A673 (cell line): ENCODE data around the gene VPS29. TPM values are rescaled to one million over a fixed set of nuclear protein-coding genes. Genes with fewer than 3 reads are reported as not detected.

Source experiments
- BruUV-seq: library from RNA; stranded (reverse); fragments of 400-500 nt; replicated peaks from 2 replicates; lab custom pipeline; 2021; lab: Mats Ljungman, UMichigan
- CTCF ChIA-PET: fragments of 300-600 bp; sonication (Branson Sonifier 250); formaldehyde crosslinking; loops from one replicate; lab custom pipeline; 2022; ENCODE audit warnings: antibody characterized with exemption; lab: Charles Lee
- POLR2A ChIA-PET: fragments of 300-600 bp; sonication (Branson Sonifier 250); formaldehyde crosslinking; loops from one replicate; lab custom pipeline; 2022; ENCODE audit warnings: antibody characterized with exemption; ENCODE audit not compliant: low non-redundant PET; lab: Charles Lee
- DNase-seq: peaks from one replicate; pipeline ENCODE4 v3.0.0-alpha.2; 2015; ENCODE audit warnings: low spot score
- H3K27ac ChIP-seq: fragments of 200-600 bp; sonication (generic); 2 replicates; pipeline ENCODE4 v1.5.1; 2016; ENCODE audit warnings: mixed run types, low read depth, mild to moderate bottlenecking, mixed read lengths, antibody characterized with exemption, low read length; ENCODE audit not compliant: poor library complexity, severe bottlenecking
- H3K27me3 ChIP-seq: fragments of 200-600 bp; sonication (generic); replicated peaks from 2 replicates; pipeline ENCODE4 v1.6.1; 2017; ENCODE audit warnings: mixed run types, low read depth, mild to moderate bottlenecking, mixed read lengths, antibody characterized with exemption, low read length; ENCODE audit not compliant: insufficient read depth, poor library complexity
- H3K36me3 ChIP-seq: fragments of 200-600 bp; sonication (generic); 2 replicates; pipeline ENCODE4 v1.6.1; 2016; ENCODE audit warnings: mixed run types, mild to moderate bottlenecking, mixed read lengths, antibody characterized with exemption, low read length; ENCODE audit not compliant: insufficient read depth, poor library complexity, severe bottlenecking
- H3K4me1 ChIP-seq: fragments of 200-600 bp; sonication (generic); 2 replicates; pipeline ENCODE4 v1.6.1; 2017; ENCODE audit warnings: mixed run types, mild to moderate bottlenecking, mixed read lengths, antibody characterized with exemption, low read length; ENCODE audit not compliant: insufficient read depth, poor library complexity, severe bottlenecking
- H3K4me3 ChIP-seq: fragments of 200-600 bp; sonication (generic); 2 replicates; pipeline ENCODE4 v1.5.1; 2016; ENCODE audit warnings: low read depth, mixed run types, mild to moderate bottlenecking, mixed read lengths, low read length; ENCODE audit not compliant: poor library complexity, severe bottlenecking
- H3K9me3 ChIP-seq: fragments of 200-600 bp; sonication (generic); 2 replicates; pipeline ENCODE4 v1.6.1; 2016; ENCODE audit warnings: mixed run types, low read depth, mild to moderate bottlenecking, mixed read lengths, antibody characterized with exemption, low read length; ENCODE audit not compliant: poor library complexity, severe bottlenecking
- CTCF ChIP-seq: fragments of 300-800, 200-600 bp; sonication (generic); conservative IDR thresholded peaks from 2 replicates; pipeline ENCODE4 v1.5.1; 2017; ENCODE audit warnings: low read depth, mild to moderate bottlenecking, antibody characterized with exemption, low read length, moderate library complexity, mixed read lengths
- EZH2 ChIP-seq: fragments of 200-600 bp; sonication (generic); IDR thresholded peaks from 2 replicates; pipeline ENCODE4 v1.6.1; 2017; ENCODE audit warnings: borderline replicate concordance, low read depth, mild to moderate bottlenecking, mixed read lengths, antibody characterized with exemption, low read length; ENCODE audit not compliant: poor library complexity, severe bottlenecking
- intact Hi-C: fragments of 100-400 bp; cut with micrococcal nuclease; formaldehyde crosslinking; loops from one replicate; pipeline ENCODE4 v1.10.0; 2022; ENCODE audit not compliant: unreplicated experiment
- total RNA-seq: library from RNA; stranded (reverse); gene quantifications from 2 replicates; pipeline ENCODE4 v1.2.3, GENCODE V29; 2021

VPS29 gene
- total RNA-seq, 1 experiment from 2014 or later = 147 TPM

- Histone ChIP-seq H3K4me1 (peaks cover 19% of the 10 kb centered on the region), H3K36me3 (no peaks in the 10 kb centered on the region), H3K27me3 (no peaks in the 10 kb centered on the region), H3K27ac (no peak overlapping the region), H3K9me3 (no peaks in the 10 kb centered on the region), H3K4me3 (no peak overlapping the region)
- intact Hi-C loops = no loop called here
- TF ChIP-seq EZH2 = no peak
- no peak for TF ChIP-seq CTCF
- BruUV-seq = no TSS peak
- ChIA-PET CTCF (no interaction called here), POLR2A (no interaction called here)
- no peak for DNase-seq
These were observed 15.1 kb upstream of the VPS29 start for GRCh38 chr12:110516995-110517394.

GRCh38 chr12:110514363-110514762 is 12.5 kb upstream of the VPS29 start:
- ChIA-PET POLR2A (no interaction called here), CTCF (no interaction called here)
- DNase-seq = no peak
- intact Hi-C loops = no loop called here
- Histone ChIP-seq H3K9me3 (no peaks in the 10 kb centered on the region), H3K4me1 (peaks cover 19% of the 10 kb centered on the region), H3K4me3 (no peak overlapping the region), H3K36me3 (no peaks in the 10 kb centered on the region), H3K27ac (no peak overlapping the region), H3K27me3 (no peaks in the 10 kb centered on the region)
- TF ChIP-seq CTCF (no peak), EZH2 (no peak)
- BruUV-seq = no TSS peak

GRCh38 chr12:110513842-110514241 is 11.9 kb upstream of the VPS29 start:
- H3K4me3 ChIP-seq = no peak overlapping the region
- H3K36me3 ChIP-seq = no peaks in the 10 kb centered on the region
- CTCF ChIA-PET = no interaction called here
- intact Hi-C loops = no loop called here
- H3K27ac ChIP-seq = no peak overlapping the region
- peaks cover 19% of the 10 kb centered on the region for H3K4me1 ChIP-seq
- BruUV-seq = no TSS peak
- TF ChIP-seq CTCF (no peak), EZH2 (no peak)
- no peaks in the 10 kb centered on the region for H3K27me3 ChIP-seq
- peak; percentile 58 for DNase-seq
- POLR2A ChIA-PET = no interaction called here
- H3K9me3 ChIP-seq = no peaks in the 10 kb centered on the region
